HG03060 (cell line): ENCODE data around the gene COBL.

Source experiments
- ATAC-seq: cut with Tn5 transposase; IDR thresholded peaks from one replicate; pipeline ENCODE4 v1.9.1; 2021; ENCODE audit warnings: low read depth, moderate number of reproducible peaks; ENCODE audit not compliant: unreplicated experiment

COBL gene

DNA sequence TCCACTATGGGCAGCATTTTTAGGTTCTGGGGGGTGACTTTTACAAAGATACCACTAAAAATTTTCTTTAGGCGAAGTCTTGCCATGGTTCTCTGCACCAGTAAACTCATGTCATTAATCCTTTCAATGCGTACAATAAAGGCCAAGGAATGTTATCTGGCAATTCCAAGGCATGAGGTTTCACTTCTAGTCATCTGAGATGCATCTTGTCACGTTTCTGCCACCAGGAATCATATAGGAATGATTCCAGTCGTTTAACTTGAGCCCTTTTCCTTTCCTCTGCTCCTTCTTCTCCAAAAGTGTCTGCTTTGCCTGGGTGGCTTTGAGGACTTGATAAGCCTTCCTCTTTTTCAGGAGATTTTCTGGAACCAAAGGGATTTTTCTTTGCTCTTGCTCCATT lies 56.8 kb downstream of the COBL start:
- no peak for ATAC-seq

DNA sequence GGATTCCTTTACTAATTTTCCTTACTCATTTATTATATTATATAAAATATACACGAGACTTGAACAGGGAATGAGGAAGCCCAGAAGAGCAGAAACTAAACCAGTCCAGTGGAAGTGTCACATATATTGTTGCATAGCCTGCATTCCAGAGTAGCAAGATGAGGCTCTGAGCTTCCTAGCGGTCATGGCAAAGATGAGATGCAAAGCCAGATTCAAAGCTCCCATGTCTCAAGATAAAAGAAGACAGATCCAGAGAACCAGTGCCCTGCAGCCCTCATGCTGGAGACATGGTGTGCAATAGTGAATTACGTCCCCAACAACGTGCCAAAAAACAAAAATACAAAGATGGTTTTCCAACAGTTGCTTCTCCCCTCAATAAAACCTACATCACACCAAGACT lies 59.7 kb downstream of the COBL start:
- ATAC-seq: no peak

DNA sequence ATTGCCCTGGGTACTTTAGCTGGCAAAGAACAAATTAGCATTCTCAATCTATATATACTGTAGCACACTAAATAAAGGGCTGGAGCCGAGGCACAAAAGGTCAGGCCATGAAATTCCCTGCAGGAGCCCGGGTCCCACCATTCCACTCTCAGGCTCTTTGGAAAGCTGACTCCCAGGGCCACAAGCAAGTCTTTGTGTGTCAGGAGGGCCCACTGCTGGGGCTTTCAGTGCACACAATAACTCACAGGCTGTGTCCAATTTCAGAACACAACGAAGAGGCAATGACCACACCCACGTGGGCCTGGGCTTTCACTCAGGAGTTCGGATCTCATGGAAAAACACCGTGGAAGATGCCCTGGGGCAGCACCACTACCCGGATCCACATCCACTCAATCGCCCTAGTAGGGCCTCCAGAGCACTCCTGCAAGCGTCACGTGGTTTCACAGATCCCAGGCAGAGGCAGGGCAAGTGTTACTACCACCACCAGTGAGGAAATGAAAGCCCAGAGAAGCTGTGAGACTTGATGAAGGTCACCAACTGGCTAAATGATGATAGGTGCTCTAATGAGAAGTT lies 60.3 kb downstream of the COBL start:
- ATAC-seq: no peak

DNA sequence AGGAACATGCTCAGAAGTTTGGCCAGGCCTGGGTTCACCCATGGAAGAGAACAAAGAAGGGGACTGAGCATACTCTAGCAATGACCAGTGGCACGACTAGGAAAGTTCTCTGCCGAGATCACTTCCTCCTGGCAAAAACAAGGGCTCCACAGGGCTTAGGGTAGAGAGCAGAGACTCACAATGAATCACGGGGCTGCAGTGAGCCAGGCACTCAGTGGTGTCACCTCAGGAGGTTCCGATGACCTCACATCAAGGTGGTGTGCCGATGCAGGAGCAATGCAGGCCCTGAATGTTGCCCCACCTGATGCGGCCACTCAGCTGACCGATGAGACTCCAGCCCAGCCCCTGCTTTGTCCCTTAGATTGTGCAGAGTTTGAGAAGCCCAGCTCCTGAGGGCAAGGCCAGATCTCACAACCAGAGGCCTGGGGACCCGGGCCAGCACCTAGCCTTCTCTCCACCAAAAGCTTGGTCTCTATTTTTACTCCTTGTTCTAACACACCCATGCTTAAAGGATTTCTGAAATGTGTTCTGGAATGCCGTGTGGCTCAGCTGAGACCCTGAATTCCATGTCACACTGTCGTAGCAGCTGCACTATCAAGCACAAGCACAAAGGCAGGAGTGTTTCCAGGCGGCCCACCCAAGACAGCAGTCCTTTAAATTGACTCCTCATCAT lies 60.9 kb downstream of the COBL start:
- no peak for ATAC-seq

DNA sequence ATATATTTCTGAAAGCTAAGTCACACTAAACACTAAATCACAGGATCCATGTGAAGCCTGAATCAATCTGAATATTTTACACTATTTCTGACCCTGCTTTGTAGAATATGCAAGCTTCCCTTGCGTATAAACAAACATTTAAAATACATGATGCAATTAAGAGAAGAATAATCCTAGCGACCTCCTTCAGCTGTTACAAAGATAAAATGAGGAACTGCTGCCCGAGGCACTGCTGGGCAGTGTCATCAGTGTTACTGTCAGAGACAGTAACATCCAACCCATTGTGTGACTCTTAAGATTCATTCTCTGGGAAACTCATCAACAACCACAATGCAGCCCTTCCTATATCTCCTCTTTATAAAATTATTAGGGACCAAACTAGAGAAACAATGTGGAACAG lies 61.6 kb downstream of the COBL start:
- ATAC-seq: no peak

DNA sequence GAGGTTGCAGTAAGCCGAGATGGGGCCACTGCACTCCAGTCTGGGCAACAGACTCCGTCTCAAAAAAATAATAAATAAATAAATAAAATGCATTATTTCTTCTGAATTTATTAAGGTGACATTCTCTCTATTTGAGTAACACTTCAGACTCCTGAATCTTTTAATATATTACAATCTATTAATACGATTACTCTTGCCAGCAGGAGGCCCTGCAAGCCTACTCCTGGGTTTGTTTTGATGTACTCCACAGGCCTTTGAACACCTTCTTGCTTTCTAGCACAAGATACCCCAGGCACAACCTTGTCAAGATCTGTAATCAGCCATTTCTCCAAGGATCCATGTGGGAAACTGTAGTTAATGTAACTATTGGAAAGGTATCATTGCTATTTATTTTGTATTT lies 63.5 kb downstream of the COBL start:
- no peak for ATAC-seq

DNA sequence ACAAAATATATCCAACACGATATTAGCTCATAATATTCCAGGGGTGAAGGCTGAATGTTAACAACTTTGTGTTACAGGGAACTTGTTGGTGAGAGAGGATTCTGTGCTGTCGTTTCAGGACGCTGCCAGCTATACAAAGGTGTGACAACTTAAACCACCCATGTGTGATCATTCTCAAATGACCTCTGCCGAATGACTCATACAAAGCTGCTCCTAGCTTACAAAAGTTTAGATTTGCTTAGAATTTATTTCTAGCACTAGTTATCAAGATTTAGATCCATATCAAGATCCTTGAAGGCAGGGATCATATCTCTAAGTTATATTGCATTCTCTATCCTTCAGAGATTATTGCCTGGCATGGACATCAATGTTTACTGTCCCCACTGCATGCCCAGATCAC lies 65.3 kb downstream of the COBL start:
- no peak for ATAC-seq

DNA sequence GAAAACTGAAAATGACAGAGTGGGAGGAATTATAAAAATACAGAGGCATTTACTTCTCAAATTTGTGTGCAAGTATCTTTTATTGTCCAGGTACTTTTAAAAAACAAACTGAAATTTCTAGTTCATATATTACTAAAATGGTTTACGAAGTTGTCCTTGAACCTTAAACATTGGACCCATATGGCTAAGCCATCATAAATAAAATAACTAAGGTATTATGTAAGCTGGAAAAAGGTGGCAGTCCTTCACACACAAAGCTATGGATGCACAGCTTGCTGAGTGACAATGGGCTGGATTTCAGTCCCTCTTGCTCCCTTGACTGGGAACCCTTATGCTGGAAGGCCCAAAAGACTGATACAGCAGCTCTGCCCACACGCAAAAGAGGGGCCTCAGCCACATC lies 66.1 kb downstream of the COBL start:
- no peak for ATAC-seq

DNA sequence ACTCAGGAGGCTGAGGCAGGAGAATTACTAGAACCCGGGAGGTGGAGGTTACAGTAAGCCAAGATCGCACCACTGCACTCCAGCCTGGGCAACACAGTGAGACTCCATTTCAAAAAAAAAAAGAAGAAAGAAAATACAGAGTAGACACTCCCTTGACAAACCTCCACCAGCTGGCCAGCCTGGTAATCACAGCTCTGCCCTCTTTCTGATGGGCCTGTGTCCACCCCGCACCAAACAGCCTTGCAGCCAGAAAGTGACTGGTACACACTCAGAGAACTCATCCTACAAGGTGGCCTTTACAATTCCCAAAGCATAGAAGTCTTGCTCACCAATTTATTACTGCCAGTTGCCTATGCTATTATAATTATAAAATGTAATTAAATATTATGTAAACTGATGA lies 66.6 kb downstream of the COBL start:
- ATAC-seq: no peak

DNA sequence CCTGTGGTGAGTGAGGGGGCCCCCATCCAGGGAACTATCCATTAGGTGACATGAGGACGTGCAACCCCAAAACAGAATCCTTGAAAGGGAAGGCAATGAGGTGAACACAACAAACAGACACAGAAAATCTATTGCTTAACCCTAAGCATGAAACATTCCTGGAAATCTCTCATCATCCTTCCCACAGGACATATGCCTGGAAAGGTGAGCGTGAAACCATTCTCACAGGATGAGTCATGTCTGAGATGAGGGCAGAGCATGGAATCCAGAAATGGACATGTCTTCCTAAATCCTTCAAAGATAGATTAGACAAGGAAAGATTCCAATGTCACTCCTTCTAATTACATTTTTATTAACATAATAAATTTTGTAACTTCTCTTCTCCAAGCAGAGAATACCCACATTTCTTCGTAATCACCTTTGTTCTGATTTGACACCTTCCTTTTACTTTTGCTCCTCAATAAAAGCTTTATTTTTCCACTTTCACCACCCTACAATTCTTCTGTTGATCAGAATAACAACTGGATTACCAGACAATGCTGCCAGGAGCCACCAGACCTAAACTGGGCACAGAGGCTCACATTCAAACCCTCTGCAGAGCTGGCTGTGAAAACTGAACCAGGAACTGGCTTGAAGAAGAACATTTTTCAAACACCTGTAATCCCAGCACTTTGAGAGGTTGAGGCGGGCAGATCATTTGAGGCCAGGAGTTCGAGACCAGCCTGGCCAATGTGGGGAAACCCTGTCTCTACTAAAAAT lies 67.2 kb downstream of the COBL start:
- ATAC-seq: no peak

DNA sequence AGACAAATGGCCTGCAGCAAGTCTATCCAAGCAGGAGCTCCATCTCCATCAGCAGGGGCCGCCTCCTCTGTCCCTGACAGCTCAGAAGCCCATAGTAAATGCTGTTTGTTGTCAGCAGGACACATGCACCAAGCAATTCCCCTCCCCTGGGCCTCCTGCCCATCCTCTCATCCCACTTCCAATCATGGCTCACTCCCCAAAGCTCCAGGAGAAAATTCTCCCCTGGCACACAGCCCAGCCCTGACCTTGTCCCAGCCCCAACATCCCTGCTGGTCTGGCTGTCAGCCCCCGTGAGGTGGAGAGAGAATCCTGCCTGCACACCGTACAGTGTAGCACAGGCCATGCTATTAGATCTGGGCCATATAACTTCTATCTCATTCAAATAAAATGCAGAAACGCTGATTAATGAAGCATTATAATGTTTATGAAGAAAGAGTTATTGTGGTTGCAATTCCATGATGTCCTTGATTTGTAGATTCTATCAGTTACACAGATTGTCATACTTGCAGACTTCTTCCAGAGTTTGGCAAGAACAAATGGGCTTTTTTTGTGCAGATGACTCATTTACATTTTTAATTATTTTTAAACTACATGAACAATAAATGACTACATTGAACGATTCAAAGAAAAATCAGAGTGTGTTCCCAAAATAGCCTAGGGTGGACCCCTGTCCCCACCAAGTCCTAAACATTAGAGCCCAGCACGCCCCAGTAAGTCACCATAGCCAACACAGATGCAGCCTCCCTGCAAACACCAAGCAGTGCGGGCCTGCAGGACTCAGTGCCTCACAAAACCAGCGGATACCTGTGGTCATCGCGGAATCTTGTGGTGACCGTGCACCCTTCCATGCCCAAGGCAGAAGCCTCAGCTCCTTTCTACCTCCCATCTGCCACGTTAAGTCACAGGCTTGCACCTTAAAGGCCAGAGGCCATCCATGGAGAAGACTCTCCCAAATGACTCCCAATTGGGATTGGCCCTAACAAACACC lies 70.1 kb downstream of the COBL start:
- no peak for ATAC-seq

DNA sequence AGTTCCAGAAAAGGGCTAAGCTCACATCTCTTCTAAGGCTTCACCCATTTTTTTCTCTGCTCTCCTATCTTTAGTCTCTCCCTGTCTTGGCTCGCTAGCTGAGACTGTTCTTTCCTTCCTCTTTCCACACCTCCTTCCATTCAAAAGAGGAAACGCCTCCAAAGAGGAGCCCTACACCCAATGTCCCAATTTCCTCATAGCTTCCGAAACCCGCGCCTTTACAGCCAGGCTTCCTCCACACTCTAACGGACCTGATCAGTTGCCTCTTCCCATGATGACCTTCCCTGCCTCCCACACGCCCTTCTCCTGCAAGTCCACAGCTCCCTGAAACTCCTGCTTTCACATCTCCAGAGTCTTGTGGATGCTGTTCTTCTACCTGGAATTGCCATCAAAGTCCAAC lies 71.7 kb downstream of the COBL start:
- ATAC-seq: no peak

DNA sequence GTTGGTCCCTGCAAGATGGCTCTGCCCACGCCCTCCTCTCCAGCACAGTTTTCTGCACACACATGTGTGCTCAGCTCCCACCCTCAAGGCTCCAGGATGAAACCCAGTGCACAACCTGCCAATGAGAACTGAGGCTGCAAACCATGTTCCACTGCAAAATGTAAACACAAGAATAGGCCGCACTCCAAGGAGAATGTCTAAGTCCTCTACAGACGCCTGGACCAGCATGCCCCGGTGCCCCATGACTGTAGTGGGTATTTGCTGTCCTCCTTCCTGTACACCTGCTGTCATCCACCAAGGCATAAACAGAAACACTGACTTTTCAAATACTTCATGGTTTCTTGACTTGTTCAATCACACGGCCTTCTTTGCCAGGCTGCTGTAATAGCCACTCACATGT lies 72.6 kb downstream of the COBL start:
- no peak for ATAC-seq

DNA sequence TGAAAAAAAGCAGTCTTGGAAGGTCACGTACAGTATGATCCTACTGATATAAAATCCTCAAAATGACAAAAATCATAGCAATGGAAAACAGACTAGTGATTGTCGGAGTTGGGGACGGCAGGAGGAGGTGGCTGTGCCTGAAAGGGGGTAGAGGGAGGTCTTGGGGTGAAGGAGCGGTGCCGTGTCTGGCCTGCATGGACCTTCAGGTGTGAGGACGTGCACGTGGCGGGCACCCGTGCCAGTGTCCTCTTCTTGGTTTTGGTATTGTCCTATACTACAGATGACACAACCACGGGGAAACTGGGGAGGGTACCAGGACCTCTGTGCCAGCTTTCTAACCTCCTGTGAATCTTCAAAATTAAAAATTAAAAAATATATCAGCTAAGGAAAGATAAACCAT lies 73.0 kb downstream of the COBL start:
- no peak for ATAC-seq

DNA sequence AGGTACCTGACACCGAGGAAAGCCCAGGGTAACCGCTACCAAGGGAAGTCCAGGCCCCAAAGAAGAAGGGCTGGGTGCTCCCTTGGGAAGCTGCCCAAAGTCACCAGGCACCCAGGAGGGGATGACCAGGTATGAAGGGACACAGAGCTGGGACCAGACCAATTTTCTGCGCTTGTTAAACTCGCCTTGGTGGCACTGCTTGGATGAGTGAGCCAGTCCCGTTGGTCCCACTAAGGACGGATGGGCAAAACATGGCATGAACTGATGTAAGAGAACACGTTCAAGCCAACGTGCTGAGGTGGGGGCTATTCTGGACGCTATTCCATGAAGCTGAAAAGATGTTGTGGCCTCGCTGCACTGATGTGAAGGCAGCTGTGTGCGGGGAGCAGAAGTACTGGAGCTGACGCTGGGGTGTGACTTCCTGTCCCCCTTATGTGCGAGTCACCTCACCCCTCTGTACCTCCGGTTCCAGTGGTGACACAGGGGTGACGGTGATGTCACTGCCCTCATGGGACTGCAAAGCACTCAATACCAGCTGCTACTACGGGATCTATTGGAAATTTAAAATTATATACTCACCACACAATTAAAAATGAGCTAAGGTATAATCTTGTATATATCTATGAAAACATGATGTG lies 73.6 kb downstream of the COBL start:
- no peak for ATAC-seq

DNA sequence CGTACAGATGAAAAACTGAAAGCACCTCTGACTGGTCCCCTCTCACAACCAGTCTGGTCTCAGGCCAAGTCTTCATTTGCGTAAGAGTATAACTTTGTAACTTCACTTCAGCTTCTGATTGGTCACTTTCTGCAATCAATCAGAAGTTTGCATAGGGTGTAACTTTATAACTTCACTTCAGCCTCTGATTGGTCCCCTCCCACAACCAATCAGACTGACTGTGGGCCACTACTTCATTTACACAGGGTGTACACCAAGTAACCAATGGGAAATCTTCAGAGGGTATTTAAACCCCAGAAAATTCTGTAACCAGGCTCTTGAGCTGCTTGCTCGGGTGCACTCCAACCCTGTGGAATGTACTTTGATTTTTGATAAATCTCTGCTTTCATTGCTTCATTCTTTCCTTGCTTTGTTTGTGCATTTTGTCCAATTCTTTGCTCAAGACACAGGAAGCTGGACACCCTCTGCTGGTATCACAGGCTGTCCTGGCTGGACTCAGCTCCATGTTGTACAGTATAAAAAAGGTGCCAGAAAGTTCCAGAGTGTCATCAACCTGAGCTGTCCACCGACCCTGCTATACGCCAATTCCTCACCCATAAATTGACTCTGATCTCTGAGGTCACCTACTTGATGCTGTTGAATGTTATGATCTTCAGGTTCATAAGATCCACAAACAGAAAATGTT lies 74.5 kb downstream of the COBL start:
- ATAC-seq: no peak

DNA sequence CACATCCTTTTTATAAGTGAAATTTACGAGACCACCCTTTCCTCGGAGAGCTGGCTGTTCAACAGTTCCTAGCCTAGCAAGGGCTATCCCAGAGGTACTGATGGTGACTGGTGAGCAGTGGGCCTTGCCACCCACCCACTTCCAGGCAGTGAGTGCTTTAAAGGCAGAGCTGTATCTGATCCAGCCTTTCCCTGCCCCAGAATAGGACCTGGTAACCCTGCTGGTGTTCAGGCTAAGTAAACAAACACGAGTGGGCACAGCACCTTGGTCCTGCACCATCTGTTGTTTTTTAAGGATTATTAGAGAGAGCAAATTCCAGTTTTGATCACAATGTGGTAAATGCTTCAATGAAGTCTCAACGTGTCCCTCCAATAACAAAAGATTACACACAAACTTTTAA lies 75.7 kb downstream of the COBL start:
- ATAC-seq: no peak

DNA sequence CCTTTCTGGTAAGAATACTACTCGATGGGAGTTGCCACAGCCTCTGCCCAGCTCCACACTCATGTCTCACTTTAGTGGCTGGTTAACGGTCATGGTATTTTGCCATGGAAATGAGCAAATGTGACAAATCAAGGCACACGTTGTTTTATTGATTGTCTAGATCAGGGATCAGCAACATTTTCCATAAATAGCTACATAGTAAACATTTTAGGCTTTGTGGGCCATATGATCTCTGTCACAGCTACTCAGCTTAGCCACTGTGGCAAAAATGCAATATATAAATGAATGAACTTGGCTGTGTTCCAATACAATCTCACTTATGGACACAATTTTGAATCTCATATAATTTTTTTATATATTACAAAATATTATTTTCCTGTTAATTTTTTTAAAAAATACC lies 76.9 kb downstream of the COBL start:
- no peak for ATAC-seq

DNA sequence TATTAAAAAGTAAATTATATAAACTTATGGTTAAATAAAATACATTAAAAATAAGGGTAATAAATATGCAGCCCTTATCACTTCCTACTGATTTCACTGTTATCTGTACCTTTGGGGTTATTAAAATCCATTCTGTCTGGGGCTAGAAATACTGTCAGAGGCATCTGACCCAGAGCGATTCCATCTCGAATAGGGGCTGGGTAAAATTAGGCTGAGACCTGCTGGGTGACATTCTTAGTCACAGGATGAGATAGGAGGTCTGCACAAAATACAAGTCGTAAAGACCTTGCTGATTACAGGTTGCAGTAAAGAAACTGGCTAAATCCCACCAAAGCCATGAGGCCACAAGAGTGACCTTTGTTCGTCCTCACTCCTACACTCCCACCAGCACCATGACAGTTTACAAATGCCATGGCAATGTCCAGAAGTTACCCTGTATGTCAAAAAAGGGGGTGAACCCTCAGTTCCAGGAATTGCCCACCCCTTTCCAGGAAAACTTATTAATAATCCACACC lies 77.6 kb downstream of the COBL start:
- ATAC-seq: no peak
